Fibroblast of skin of back (primary cell): ENCODE data around the gene RPS23.
"Not testable (repeated sequence)": the region's sequence is repeated elsewhere in the genome, so short reads cannot be mapped to it uniquely, and the experiment has no call there.

Experiments used
- DNase-seq: peaks from one replicate; pipeline ENCODE4 v3.0.0-alpha.2; 2013

Gene RPS23

DNA sequence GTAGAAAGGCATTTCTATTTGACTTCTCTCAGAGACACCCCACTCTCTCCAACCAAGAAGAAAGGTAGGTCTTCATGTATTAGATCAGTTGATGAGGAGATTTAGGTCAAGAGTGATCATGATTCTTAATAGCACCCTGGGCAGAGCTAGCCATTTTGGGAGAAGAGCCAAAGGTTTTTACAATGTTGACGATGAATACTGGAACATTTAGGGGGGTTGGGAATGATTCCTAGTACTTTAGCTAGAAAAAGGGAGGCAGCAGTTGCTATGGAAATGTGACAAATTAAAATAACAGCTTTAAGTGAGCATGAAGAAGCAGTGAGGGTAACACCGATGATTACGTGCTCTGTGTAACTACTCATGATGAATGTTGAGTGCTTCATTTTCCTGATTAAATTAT is 9.5 kb upstream of the RPS23 start:
- peak; percentile 20 for DNase-seq

DNA sequence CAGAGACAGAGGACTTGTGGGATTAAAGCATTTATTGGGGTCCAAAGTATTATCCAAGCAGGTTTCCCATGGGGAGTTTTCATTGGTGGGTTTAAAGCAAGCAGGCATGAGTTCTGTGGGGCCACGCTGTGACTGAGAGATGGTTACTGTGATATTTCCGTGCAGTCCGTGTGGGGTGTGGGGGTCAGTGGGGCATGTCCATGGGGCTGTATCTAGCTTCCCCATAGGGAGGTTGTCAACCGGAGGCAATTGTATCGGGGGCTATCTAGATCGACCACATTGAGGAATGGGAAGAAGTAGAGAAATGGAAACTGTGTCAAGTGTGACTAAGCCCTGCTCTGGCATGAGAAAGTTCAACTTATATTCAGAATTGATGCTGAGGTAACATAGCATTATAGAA is 7.1 kb upstream of the RPS23 start:
- no peak for DNase-seq

DNA sequence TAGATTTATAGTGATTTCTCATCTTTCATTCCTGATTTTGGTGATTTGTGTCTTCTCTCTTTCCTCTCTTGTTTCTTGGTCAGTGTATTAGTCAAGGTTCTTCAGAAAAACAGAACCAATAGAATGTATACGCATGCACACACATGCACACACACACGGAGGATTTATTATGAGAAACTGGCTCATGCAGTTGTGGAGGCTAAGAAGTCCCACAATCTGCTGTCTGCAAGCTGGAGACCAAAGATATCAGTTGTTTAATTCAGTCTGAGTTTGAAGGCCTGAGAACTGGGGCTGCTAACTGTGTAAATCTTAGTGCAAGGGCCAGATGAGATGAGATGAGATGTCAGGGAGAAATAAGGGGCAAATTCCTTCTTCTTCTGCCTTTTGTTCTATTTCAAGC is 5.7 kb upstream of the RPS23 start:
- DNase-seq = no peak

DNA sequence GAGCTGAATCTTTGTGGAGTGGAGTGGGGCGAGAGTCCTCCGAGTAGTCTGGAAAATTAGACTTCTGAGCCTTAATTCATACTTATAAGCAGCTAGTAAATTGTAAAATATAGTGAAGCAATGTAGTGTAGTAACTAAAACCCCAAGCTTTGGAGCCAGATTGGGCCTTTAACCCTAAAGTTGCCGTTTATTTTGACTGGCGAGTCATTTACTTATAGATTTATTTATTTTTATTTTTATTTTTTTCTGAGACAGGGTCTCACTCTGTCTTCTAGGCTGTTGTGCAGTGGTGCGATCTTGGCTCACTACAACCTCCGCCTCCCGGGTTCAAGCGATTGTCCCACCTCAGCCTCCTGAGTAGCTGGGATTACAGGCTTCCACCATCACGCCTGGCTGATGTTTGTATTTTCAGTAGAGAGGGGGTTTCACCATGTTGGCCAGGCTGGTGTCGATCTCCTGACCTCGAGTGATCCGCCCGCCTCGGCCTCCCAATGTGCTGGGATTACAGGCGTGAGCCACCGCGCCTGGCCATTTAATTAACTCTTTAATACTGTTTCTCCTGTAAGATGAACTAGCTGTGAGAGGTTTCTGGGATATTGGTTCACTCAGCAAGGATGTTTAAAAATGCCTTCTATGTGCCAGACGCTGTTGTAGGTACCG is 687 bp upstream of the RPS23 start:
- no peak for DNase-seq

DNA sequence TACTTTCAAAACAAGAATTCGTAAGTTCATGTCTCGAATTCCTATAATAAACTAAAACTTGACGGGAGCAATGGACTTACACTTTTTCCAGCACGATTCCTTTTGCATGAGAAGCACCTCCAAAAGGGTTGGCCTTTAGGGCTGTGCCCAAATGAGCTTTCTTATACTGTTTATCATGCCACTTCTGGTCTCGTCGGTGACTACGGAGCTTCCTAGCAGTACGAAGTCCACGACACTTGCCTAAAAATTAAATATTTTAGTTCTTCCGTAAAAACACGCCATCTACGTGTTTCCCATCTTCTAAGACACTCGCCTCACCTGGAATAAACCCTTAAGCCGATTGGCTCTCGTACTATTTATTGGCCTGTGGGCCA is 554 bp downstream of the RPS23 start:
- no peak for DNase-seq

DNA sequence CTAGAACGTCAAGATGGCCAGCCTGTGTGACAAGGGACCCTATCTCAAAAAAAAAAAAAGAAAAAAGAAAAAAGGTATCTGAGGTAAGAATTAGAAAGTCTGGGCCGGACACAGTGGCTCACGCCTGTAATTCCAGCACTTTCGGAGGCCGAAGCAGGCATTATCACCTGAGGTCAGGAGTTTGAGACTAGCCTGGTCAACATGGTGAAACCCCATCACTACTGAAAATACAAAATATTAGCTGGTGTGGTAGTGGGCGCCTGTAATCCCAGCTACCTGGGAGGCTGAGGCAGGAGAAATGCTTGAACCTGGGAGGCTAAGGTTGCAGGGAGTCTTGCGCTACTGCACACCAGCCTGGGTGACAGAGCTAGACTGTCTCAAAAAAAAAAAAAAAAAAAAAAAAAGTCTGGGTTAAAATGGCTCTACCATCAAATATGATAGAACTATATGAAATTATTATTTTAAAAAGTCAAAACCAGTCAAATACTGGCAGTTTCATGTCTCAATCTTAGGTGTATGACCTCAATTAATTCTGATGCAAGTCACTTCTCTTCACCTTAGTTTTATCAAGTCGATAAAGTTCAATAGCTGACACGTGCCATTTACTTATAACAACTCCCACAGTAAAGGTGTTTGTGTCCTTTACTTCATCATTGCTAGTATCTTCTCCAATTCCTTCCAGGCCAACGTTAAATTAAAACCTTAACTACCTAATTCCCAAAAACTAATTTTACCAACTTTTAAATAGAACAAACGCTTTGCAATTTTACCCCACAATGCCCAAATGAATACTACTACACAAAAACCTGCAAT is 1.1 kb downstream of the RPS23 start:
- no peak for DNase-seq

DNA sequence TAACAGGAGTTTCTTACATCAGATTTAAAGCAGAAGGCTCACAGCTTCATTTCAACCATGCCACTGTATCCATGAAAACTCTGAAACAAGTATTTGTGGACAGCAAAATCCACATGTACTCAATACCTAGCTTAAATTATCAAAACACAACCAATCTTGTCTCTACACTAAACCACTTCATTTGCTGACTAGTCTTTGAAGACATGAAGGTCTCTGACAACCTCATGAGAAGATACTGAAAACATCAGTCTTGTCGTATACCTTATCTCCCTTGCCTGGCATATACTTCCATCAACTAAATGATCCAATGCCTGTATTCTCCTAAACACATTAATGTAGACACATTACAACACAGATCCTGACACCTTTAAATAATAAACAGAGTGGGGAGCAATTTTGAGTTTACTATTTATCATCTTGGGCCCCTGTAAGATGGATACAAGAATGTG is 2.9 kb downstream of the RPS23 start:
- DNase-seq = no peak

DNA sequence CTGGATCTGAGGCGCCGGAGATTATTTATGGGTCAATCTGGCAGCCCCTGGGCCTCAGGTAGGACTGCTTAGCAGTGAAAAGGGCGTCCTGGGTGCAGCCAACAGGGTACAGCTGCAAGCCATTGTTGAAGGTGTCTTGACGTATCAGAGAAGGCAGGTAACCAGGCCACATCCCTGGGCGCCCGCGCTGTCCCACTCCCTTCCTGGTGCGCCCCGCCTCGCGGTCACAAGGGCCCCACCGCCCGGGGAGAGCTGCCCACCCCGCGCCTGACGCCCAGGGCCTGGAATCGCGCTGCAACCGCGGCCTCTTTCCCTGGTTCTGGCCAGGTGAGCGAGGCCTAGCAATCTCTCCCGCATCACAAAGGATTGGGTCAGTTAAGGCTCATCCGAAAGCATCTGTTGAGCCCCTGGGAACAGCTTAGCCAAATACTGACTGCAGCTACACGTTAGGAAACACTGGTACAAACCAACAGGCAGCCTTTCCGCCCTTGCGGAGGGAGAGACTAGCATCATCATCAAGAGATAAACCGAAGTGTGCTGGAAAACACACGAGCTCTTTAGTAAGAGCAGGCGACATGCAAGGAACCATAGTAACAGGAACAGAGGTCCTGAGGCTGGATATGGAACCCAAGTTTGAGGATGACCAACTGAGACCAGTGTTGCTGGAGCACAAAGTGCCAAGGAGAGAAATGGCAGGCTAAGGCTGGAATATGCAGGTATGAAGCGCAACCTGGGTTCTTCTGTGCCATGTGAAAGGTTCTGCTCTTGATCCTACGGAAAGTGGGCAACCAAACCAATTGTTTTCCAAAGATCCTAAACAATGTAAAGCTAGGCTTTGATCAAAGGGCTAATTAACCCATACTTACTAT is 3.6 kb downstream of the RPS23 start:
- no peak for DNase-seq

DNA sequence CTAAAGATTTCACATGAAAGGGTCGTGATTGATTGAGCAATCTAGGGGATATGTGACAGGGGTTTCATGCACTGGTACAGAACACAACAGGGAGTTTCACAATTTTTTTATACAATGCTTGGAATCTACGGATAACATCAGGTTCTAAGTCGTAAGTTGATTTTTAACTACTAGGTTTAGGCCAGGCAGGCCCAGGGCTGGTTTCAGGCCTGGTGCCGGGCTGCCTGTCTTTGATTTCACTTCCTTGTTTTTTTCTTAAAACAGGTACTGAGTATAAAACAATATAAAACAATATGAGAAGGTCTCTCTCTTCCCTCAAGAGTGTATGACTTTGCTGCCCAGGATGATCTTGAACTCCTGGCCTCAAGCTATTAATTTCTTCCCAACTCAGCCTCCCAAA is 4.7 kb downstream of the RPS23 start:
- DNase-seq = not testable (repeated sequence)

DNA sequence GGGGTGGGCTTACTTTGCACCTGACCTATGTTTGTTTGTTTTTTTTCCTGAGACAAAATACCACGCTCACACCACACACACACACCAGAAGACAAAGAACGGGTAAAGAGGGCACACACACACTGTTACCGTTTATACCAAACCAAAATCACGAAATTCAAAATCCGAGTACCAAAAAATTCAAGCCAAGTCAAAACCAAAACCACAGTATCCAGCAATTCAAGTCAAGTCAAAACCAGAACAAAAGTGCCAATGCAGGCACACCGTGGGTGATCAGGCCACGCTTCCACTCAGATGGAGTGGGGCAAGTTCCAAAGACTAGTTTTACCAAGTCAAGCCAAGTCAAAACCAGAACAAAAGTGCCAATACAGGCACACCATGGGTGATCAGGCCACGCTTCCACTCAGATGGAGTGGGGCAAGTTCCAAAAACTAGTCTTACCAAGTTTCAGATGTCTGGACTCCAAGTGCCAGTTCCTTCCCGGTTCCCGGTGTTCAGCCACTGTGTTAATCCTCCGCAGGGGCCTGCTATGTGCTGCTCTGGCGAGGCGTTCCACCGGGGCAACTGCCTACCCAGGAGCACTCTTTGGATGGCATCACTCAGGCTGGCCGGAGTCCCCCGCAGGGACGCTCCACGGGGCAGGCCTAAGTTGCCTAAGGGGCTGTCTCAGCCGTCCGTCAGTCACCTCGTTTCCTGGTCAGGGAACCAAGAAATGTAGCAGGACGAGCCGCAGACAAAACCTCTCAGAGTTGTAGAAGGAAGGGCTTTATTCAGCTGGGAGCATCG is 5.4 kb downstream of the RPS23 start:
- not testable (repeated sequence) for DNase-seq

DNA sequence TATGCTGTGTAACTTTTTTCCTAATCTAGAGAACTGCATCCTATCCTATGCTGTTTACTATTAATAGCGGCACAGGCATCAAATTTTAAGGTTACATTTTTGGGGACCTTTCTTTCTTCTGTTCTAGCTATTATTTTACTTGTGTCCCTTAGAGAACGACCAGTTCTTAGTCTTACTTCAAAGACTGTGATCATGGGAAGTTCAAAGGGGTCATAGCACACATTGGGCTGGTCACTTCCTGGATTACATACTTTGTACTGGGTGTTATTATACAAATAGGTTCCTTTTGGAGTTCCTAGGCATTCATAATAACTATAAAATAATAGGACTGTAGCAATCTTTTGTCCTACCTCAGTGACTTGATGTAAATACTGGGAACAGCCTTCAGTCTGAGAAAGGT is 8.8 kb downstream of the RPS23 start:
- not testable (repeated sequence) for DNase-seq

DNA sequence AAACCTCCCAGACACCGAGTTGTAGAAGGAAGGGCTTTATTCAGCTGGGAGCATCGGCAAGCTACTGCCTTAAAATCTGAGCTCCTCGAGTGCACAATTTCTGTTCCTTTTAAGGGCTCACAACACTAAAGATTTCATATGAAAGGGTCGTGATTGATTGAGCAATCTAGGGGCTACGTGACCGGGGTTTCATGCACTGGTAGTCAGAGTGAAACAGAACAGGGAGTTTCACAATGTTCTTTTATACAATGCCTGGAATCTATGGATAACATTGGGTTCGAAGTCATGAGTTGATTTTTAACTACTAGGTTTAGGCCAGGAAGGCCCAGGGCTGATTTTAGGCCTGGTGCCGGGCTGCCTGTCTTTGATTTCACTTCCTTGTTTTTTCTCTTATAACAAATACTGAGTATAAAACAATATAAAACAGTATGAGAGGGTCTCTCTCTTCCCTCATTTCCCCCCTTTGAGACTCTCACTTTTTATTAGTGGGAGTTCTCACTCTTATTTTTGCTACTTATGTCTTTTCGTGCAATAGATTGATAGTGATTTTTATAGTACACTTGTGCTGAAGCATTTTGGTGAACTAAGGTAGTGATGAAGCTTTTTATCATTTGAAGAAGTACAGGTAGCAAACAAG is 10.7 kb downstream of the RPS23 start:
- DNase-seq = not testable (repeated sequence)

DNA sequence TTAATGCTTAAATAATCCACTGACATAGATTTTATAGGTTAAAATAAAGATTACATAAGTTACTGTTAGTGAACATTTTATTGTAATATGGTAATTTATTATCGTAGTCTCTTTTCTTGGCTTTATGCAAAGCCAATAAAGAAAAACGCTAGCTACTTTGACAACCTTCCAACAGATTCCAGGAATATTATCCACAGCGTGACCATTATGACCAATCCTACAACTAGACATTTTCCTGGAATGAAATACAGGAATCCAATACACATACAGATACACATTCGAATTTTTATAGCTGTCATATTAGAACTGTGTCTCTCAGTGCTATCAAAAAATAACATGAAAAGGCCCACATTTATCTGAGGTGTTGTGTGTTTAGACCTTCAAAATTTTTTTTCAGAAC is 13.1 kb downstream of the RPS23 start:
- peak; percentile 44 for DNase-seq

DNA sequence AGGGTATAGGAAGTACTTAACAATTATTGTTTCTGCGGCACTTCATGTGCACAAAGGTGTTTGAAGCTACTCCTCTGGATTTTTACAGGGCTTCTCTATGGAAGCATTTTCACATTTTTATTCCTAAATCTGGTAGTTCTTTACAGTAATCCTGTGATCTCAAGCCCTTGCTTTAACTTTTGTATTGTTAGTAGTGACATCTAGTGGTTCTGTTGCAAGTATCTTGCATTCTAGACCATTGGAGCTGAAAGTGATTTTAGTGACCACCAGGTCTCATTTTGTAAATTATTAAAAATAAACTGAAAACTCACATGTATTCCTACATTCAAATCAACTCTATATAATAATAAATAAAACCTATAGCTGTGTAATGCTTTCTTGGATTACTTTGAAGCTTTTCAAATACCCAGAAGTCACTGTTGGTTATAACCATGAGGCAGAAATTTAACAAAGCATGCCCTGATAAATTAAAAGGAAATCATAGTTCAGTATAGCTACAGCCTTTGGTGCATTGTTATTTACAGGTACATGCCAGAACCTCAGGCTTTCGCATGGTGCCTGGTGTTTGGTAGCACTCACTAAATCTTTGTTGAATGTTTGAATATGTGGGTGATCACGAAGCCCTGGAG is 18.9 kb downstream of the RPS23 start:
- peak; percentile 30 for DNase-seq

DNA sequence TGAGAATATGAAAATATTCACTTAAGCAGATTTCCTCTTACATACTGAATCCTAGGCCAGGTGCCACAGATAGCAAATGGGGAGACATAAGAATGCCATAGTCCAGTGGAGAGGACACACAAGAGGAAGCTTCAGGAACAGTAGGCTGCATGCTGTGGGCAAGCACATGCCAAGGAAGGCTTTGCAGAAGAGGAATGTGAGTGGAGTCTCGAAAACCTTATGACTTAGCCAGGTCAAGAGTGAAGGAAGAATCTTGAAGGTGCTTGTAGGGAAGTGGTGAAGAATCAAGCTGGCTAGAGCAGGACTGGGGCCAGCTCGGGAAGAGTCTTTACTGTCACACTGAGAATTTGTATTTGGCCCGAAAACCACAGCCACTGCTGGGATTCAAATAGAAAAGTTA is 20.4 kb downstream of the RPS23 start:
- no peak for DNase-seq

DNA sequence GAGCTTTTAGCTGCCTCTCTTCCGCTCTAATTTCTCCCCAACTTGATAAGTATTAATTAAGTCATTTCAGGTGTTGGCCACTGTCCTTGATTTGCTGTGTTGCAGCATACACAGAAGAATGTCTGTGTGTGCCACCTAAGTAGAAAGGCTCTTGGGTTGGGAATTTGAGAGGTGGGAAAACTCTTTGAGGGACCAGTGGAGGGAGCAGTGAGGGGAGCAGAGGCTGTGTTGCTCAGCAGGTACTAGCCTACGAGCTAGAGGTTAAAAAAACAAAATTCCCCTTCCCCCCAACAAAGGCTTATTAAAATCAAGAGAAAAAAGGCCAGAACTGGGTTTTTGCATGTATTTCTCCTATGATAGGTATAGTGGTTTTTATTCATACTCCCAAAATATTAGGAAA is 20.9 kb downstream of the RPS23 start:
- DNase-seq = no peak

DNA sequence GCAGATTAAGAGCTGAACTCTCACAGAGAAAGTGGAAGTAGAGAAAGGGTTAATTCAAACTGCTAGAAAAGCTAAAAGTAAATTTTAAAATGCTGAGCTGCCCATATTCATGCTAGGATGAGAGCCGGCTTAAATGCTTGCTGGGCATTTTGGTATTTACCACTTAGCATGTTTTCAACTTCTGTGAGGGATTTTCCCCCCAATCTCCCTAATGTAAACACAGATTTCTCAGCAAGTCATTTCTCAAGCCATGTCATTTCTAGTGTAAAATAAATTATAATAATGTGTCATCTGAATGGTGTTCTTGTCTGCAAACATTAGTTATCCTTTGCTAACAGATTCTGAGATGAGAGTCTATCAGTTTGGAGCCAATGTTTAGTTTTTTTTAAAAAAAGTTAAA is 22.3 kb downstream of the RPS23 start:
- DNase-seq = no peak

DNA sequence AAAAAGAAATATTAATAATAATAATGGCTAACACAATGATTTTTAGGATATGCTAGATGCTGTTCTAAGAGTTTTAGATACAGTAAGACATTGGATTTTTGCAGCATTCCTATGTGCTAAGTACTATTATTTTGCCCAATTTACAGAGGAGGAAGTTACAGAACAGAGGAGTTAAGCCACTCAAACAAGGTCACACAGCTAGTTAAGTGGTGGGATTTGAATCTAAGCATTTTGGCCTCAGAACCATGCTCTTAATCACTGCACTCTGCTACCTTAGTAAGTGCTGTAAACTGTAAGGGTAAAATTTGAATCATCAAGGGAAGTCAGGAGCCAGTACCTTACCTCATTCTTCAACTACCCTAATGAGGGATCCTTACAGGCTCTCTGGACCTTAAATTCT is 25.4 kb downstream of the RPS23 start:
- DNase-seq = no peak

DNA sequence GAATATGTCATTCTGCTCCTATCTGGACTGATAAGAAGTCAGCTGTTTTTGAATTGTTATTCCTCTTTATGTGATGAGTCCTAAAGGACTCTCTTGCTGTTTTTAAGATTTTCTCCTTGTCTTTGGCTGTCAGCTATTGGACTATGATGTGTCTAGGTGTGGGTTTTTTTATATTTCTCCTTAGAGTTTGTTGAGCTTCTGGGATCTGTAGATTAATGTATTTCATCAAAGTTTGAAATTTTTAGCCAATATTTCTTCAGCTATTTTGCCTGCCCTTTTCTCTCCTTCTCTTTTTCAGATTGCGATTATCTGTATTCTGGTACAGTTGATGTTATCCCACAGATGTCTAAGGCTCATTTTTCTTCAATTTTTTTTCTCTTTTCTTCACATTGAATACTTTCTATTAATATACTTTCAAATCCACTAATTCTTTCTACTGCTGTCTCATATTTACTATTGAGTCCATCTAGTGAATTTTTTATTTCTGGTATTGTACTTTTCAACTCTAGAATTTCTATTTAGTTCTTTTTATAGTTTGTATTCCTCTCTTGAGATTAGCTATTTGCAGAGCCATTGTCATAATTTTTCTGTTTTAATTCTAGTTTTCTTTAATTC is 31.1 kb downstream of the RPS23 start:
- DNase-seq = no peak

DNA sequence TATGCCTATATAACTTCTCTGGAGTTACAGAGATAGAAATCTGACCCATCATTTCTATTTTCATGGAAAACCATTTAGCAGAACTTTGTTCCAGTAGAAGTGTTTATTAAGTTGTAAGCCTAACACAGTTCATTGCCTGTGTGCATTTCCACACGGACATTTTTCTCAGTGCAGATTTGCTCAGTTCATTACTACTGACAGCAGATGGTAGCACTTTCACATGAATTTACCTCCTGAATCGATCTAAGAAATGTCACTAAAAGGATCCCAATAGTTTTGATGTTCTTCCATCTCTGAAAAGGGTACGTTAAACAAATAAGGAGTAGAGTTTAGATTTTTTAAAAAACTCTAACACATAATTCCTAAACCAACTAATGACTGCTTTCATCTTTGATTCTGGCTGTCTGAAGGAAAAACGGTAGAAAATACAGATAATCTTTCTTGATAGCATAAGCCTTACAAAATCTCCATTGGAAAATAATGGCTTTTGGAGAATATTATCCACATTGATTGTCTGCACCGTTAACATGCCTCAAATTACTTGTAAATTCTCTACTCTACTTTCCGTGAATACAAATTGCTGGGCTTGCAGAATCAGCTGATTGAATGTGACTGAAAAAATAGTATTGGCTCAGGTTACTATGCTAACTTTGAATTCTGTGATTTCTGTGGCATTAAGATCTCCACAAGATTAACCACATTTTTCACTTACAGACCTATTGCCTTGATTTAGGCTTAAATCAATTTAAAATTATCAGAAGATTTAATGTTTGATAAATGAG is 33.1 kb downstream of the RPS23 start:
- DNase-seq = no peak
